NCI-H510A (cell line): Measurements from ENCODE around the gene FERD3L.
"Not testable (repeated sequence)": the region's sequence is repeated elsewhere in the genome, so short reads cannot be mapped to it uniquely, and the experiment has no call there.

Experiments used
- DNase-seq: peaks from one replicate; lab custom pipeline; 2025; lab: John Stamatoyannopoulos, UW

Gene FERD3L

GRCh38 chr7:19144661-19145433 lies at the start of gene FERD3L:
Gene FERD3L (minus strand): TSS chr7:19145421. CDS start chr7:19145362, 59 bp downstream.
- no peak for DNase-seq

- DNase-seq = not testable (repeated sequence)
Observed at GRCh38 chr7:19194417-19194816, 49.2 kb upstream of the FERD3L start.

GRCh38 chr7:19181634-19182033 lies 36.4 kb upstream of the FERD3L start:
- DNase-seq = no peak

GRCh38 chr7:19178595-19178994 lies 33.4 kb upstream of the FERD3L start:
- DNase-seq = no peak

GRCh38 chr7:19177269-19177668 lies 32.0 kb upstream of the FERD3L start:
- no peak for DNase-seq

GRCh38 chr7:19175241-19175640 lies 30.0 kb upstream of the FERD3L start:
- no peak for DNase-seq

- DNase-seq = no peak
Observed at GRCh38 chr7:19161671-19162070, 16.4 kb upstream of the FERD3L start.

GRCh38 chr7:19146699-19147098 lies 1.5 kb upstream of the FERD3L start:
- no peak for DNase-seq

GRCh38 chr7:19145434-19146115 lies 354 bp upstream of the FERD3L start:
- DNase-seq = no peak

- no peak for DNase-seq
Observed at GRCh38 chr7:19143881-19144574, 1.2 kb downstream of the FERD3L start.

GRCh38 chr7:19139706-19140327 lies 5.4 kb downstream of the FERD3L start:
- DNase-seq = no peak

GRCh38 chr7:19133886-19134285 lies 11.3 kb downstream of the FERD3L start:
- no peak for DNase-seq

- no peak for DNase-seq
Observed at GRCh38 chr7:19133390-19133789, 11.8 kb downstream of the FERD3L start.

GRCh38 chr7:19128856-19129255 lies 16.4 kb downstream of the FERD3L start:
- no peak for DNase-seq

- no peak for DNase-seq
Observed at GRCh38 chr7:19121977-19122588, 23.1 kb downstream of the FERD3L start.

GRCh38 chr7:19119870-19120486 lies 25.2 kb downstream of the FERD3L start:
- DNase-seq = no peak

- DNase-seq = no peak
Observed at GRCh38 chr7:19119372-19119771, 25.8 kb downstream of the FERD3L start.

GRCh38 chr7:19118636-19119371 lies 26.4 kb downstream of the FERD3L start:
- DNase-seq = no peak

GRCh38 chr7:19117870-19118608 lies 27.2 kb downstream of the FERD3L start:
- no peak for DNase-seq
